ENCODE measurements around the gene HOXB5.

HOXB5 gene

GRCh38 chr17:48613862-48614694, 20.5 kb upstream of the HOXB5 start:
- H3K27me3 ChIP-seq (ENCODE audit: control insufficient read depth, insufficient read depth, low read length) = peaks cover 99% of the 10 kb centered on the region
- peak overlapping the region; percentile 52 for H3K4me3 ChIP-seq (ENCODE audit: low read depth, low read length)
- no peaks in the 10 kb centered on the region for H3K36me3 ChIP-seq (ENCODE audit: control insufficient read depth, insufficient read depth, low read length)
- peak overlapping the region; percentile 18; the same call in 1 of the 2 replicates for H3K27ac ChIP-seq (ENCODE audit: low read depth, low read length)
- H3K4me1 ChIP-seq (ENCODE audit: control insufficient read depth, insufficient read depth, low read length) = peaks cover 15% of the 10 kb centered on the region
- H3K9me3 ChIP-seq (ENCODE audit: control insufficient read depth, insufficient read depth, low read depth, low read length) = no peaks in the 10 kb centered on the region
- H3K9ac ChIP-seq (ENCODE audit: low read length) = peak overlapping the region; percentile 94

- no peaks in the 10 kb centered on the region for H3K36me3 ChIP-seq (ENCODE audit: control insufficient read depth, insufficient read depth, low read length)
- H3K4me1 ChIP-seq (ENCODE audit: control insufficient read depth, insufficient read depth, low read length) = peaks cover 13% of the 10 kb centered on the region
- H3K9me3 ChIP-seq (ENCODE audit: control insufficient read depth, insufficient read depth, low read depth, low read length) = no peaks in the 10 kb centered on the region
- peaks cover 99% of the 10 kb centered on the region for H3K27me3 ChIP-seq (ENCODE audit: control insufficient read depth, insufficient read depth, low read length)
- peak overlapping the region; percentile 54; the same call in 1 of the 2 replicates for H3K4me3 ChIP-seq (ENCODE audit: low read depth, low read length)
- H3K27ac ChIP-seq (ENCODE audit: low read depth, low read length) = no peak overlapping the region; the same call in 1 of the 2 replicates
- peak overlapping the region; percentile 94 for H3K9ac ChIP-seq (ENCODE audit: low read length)
Measured at GRCh38 chr17:48612854-48613691, 19.5 kb upstream of the HOXB5 start.

GRCh38 chr17:48612456-48612853, 18.9 kb upstream of the HOXB5 start:
- peaks cover 12% of the 10 kb centered on the region for H3K4me1 ChIP-seq (ENCODE audit: control insufficient read depth, insufficient read depth, low read length)
- no peaks in the 10 kb centered on the region for H3K36me3 ChIP-seq (ENCODE audit: control insufficient read depth, insufficient read depth, low read length)
- H3K4me3 ChIP-seq (ENCODE audit: low read depth, low read length) = peak overlapping the region; percentile 54; the same call in 1 of the 2 replicates
- no peaks in the 10 kb centered on the region for H3K9me3 ChIP-seq (ENCODE audit: control insufficient read depth, insufficient read depth, low read depth, low read length)
- H3K9ac ChIP-seq (ENCODE audit: low read length) = peak overlapping the region; percentile 94
- H3K27me3 ChIP-seq (ENCODE audit: control insufficient read depth, insufficient read depth, low read length) = peaks cover 99% of the 10 kb centered on the region
- no peak overlapping the region; the same call in 1 of the 2 replicates for H3K27ac ChIP-seq (ENCODE audit: low read depth, low read length)

GRCh38 chr17:48611681-48612455, 18.3 kb upstream of the HOXB5 start:
- H3K9ac ChIP-seq (ENCODE audit: low read length) = peak overlapping the region; percentile 94
- H3K4me3 ChIP-seq (ENCODE audit: low read depth, low read length) = peak overlapping the region; percentile 54
- peaks cover 12% of the 10 kb centered on the region for H3K4me1 ChIP-seq (ENCODE audit: control insufficient read depth, insufficient read depth, low read length)
- no peaks in the 10 kb centered on the region for H3K9me3 ChIP-seq (ENCODE audit: control insufficient read depth, insufficient read depth, low read depth, low read length)
- no peak overlapping the region for H3K27ac ChIP-seq (ENCODE audit: low read depth, low read length)
- H3K36me3 ChIP-seq (ENCODE audit: control insufficient read depth, insufficient read depth, low read length) = no peaks in the 10 kb centered on the region
- H3K27me3 ChIP-seq (ENCODE audit: control insufficient read depth, insufficient read depth, low read length) = peaks cover 99% of the 10 kb centered on the region

- peak overlapping the region; percentile 54 for H3K4me3 ChIP-seq (ENCODE audit: low read depth, low read length)
- no peaks in the 10 kb centered on the region for H3K9me3 ChIP-seq (ENCODE audit: control insufficient read depth, insufficient read depth, low read depth, low read length)
- H3K4me1 ChIP-seq (ENCODE audit: control insufficient read depth, insufficient read depth, low read length) = peaks cover 12% of the 10 kb centered on the region; the same call in 1 of the 2 replicates
- peaks cover 99% of the 10 kb centered on the region for H3K27me3 ChIP-seq (ENCODE audit: control insufficient read depth, insufficient read depth, low read length)
- peak overlapping the region; percentile 42; the same call in 1 of the 2 replicates for H3K27ac ChIP-seq (ENCODE audit: low read depth, low read length)
- peak overlapping the region; percentile 94 for H3K9ac ChIP-seq (ENCODE audit: low read length)
- H3K36me3 ChIP-seq (ENCODE audit: control insufficient read depth, insufficient read depth, low read length) = no peaks in the 10 kb centered on the region
Measured at GRCh38 chr17:48611213-48611612, 17.6 kb upstream of the HOXB5 start.

- H3K27ac ChIP-seq (ENCODE audit: low read depth, low read length) = peak within 1 kb of the TSS; percentile 42; the same call in 1 of the 2 replicates
- peak within 1 kb of the TSS; percentile 94 for H3K9ac ChIP-seq (ENCODE audit: low read length)
- peak within 1 kb of the TSS; percentile 54 for H3K4me3 ChIP-seq (ENCODE audit: low read depth, low read length)
- H3K27me3 ChIP-seq (ENCODE audit: control insufficient read depth, insufficient read depth, low read length) = peaks cover 99% of the 10 kb centered on the region
- no peaks in the 10 kb centered on the region for H3K9me3 ChIP-seq (ENCODE audit: control insufficient read depth, insufficient read depth, low read depth, low read length)
- H3K4me1 ChIP-seq (ENCODE audit: control insufficient read depth, insufficient read depth, low read length) = peaks cover 12% of the 10 kb centered on the region; the same call in 1 of the 2 replicates
- no peaks in the 10 kb centered on the region for H3K36me3 ChIP-seq (ENCODE audit: control insufficient read depth, insufficient read depth, low read length)
Measured at GRCh38 chr17:48610282-48611211, 17.0 kb upstream of the HOXB5 start, which contains the start of gene HOXB7. HOXB7 (minus strand) TSS chr17:48611017; CDS start chr17:48610918, 99 bp downstream.

- Histone ChIP-seq H3K36me3 (ENCODE audit: control insufficient read depth, insufficient read depth, low read length) (no peaks in the 10 kb centered on the region), H3K9me3 (ENCODE audit: control insufficient read depth, insufficient read depth, low read depth, low read length) (no peaks in the 10 kb centered on the region), H3K4me1 (ENCODE audit: control insufficient read depth, insufficient read depth, low read length) (peaks cover 14% of the 10 kb centered on the region), H3K9ac (ENCODE audit: low read length) (peak overlapping the region; percentile 94), H3K27me3 (ENCODE audit: control insufficient read depth, insufficient read depth, low read length) (peaks cover 99% of the 10 kb centered on the region), H3K4me3 (ENCODE audit: low read depth, low read length) (peak overlapping the region; percentile 54), H3K27ac (ENCODE audit: low read depth, low read length) (no peak overlapping the region; the same call in 1 of the 2 replicates)
Measured at GRCh38 chr17:48609759-48610281, 16.2 kb upstream of the HOXB5 start.

- Histone ChIP-seq H3K9me3 (ENCODE audit: control insufficient read depth, insufficient read depth, low read depth, low read length) (no peaks in the 10 kb centered on the region), H3K36me3 (ENCODE audit: control insufficient read depth, insufficient read depth, low read length) (no peaks in the 10 kb centered on the region), H3K9ac (ENCODE audit: low read length) (peak overlapping the region; percentile 94), H3K4me1 (ENCODE audit: control insufficient read depth, insufficient read depth, low read length) (peaks cover 14% of the 10 kb centered on the region), H3K27ac (ENCODE audit: low read depth, low read length) (no peak overlapping the region; the same call in 1 of the 2 replicates), H3K27me3 (ENCODE audit: control insufficient read depth, insufficient read depth, low read length) (peaks cover 99% of the 10 kb centered on the region), H3K4me3 (ENCODE audit: low read depth, low read length) (peak overlapping the region; percentile 5; the same call in 1 of the 2 replicates)
Measured at GRCh38 chr17:48609033-48609432, 15.5 kb upstream of the HOXB5 start.

GRCh38 chr17:48608494-48608834, 14.9 kb upstream of the HOXB5 start:
- H3K4me3 ChIP-seq (ENCODE audit: low read depth, low read length) = peak overlapping the region; percentile 5; the same call in 1 of the 2 replicates
- peaks cover 99% of the 10 kb centered on the region for H3K27me3 ChIP-seq (ENCODE audit: control insufficient read depth, insufficient read depth, low read length)
- no peak overlapping the region for H3K27ac ChIP-seq (ENCODE audit: low read depth, low read length)
- no peaks in the 10 kb centered on the region for H3K9me3 ChIP-seq (ENCODE audit: control insufficient read depth, insufficient read depth, low read depth, low read length)
- peaks cover 14% of the 10 kb centered on the region for H3K4me1 ChIP-seq (ENCODE audit: control insufficient read depth, insufficient read depth, low read length)
- H3K36me3 ChIP-seq (ENCODE audit: control insufficient read depth, insufficient read depth, low read length) = no peaks in the 10 kb centered on the region
- H3K9ac ChIP-seq (ENCODE audit: low read length) = peak overlapping the region; percentile 94
